Nephron (organoid): Measurements from ENCODE around the gene PEPD.

Experiments
- H3K27ac Mint-ChIP-seq, 3 experiments: 2 replicates each; pipeline ENCODE4 v1.8.0; 2020; ENCODE audit warnings: mixed read lengths in 3 of 3, mild to moderate bottlenecking in 2 of 3, moderate library complexity in 1 of 3
- H3K27me3 Mint-ChIP-seq: 2 replicates; pipeline ENCODE4 v1.8.0; 2021; ENCODE audit warnings: low read depth, mild to moderate bottlenecking, moderate library complexity, mixed read lengths
- H3K36me3 Mint-ChIP-seq: 2 replicates; pipeline ENCODE4 v1.8.0; 2020; ENCODE audit warnings: low read depth, mixed read lengths
- H3K4me1 Mint-ChIP-seq: 2 replicates; pipeline ENCODE4 v1.8.0; 2020; ENCODE audit warnings: mixed read lengths
- H3K4me3 Mint-ChIP-seq, 3 experiments: 2 replicates each; pipeline ENCODE4 v1.8.0; 2020; ENCODE audit warnings: mild to moderate bottlenecking in 3 of 3, mixed read lengths in 3 of 3, moderate library complexity in 2 of 3
- H3K9me3 Mint-ChIP-seq: 2 replicates; pipeline ENCODE4 v1.8.0; 2020; ENCODE audit warnings: mixed read lengths
- CTCF ChIP-seq, 3 experiments: fragments of 200-600 bp; sonication (generic); IDR thresholded peaks; one replicate each; pipeline ENCODE4 v1.5.0; 2021; ENCODE audit warnings: antibody characterized with exemption in 3 of 3; ENCODE audit not compliant: unreplicated experiment in 3 of 3

Gene PEPD

DNA sequence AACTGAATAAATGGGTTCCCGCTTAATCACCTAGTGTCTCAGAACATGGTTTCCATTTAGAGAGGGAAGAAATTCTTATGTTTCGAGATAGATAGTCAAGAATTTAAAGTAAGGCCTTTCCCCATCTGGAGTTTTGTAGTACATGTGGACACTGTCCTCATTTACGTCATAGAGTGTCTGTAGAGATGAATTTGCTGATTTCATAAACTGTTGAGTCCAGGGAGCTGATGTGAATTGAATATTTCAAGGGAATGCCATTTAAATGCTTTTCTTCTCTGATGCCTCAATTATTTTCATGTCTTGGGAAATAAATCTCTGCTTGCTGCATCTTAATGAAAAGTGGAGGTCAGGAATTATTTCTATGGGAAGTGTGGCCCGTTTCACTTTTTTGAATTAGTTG lies 138.6 kb downstream of the PEPD start:
- Mint-ChIP-seq H3K4me1 (no peaks in the 10 kb centered on the region), H3K4me3 (no peak overlapping the region), H3K27ac (no peak overlapping the region), H3K9me3 (no peaks in the 10 kb centered on the region), H3K27me3 (no peaks in the 10 kb centered on the region), H3K36me3 (peaks cover 18% of the 10 kb centered on the region)
- TF ChIP-seq CTCF (IDR thresholded peaks at IDR 0.05; ENCODE audit: unreplicated experiment in 3 of 3), result no peak

GRCh38 chr19:33382006-33382405 lies 139.6 kb downstream of the PEPD start:
- no peak overlapping the region for H3K4me3 Mint-ChIP-seq
- no peak overlapping the region for H3K27ac Mint-ChIP-seq
- H3K27me3 Mint-ChIP-seq, result no peaks in the 10 kb centered on the region
- H3K9me3 Mint-ChIP-seq, result no peaks in the 10 kb centered on the region
- no peak for TF ChIP-seq CTCF (IDR thresholded peaks at IDR 0.05; ENCODE audit: unreplicated experiment in 3 of 3)
- H3K4me1 Mint-ChIP-seq, result peaks cover under 1% of the 10 kb centered on the region
- peaks cover 15% of the 10 kb centered on the region for H3K36me3 Mint-ChIP-seq

DNA sequence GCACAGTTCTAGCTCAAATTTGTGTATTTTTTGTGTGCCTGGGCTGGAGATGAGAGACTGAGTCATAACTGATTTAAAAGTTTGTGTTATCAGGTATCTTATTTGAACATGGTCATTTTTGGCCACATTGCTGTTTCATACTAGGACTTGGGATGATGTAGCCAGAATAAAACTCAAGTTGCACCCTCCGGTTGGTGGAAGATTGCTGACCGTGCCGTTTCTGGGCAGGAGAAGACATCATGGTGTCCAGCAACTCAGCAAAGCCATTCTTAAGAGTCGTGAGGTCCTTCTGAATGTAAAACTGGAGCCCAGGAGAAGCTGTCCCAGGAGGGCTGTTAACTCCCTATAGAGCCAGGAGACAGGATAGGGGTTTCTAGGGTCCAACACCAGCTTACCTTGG lies 140.5 kb downstream of the PEPD start:
- Mint-ChIP-seq H3K36me3 (peaks cover 22% of the 10 kb centered on the region), H3K4me1 (peaks cover 8% of the 10 kb centered on the region), H3K4me3 (no peak overlapping the region), H3K27me3 (no peaks in the 10 kb centered on the region), H3K27ac (no peak overlapping the region), H3K9me3 (no peaks in the 10 kb centered on the region)
- no peak for TF ChIP-seq CTCF (IDR thresholded peaks at IDR 0.05; ENCODE audit: unreplicated experiment in 3 of 3)

GRCh38 chr19:33379151-33379829 lies 142.3 kb downstream of the PEPD start:
- Mint-ChIP-seq H3K9me3 (no peaks in the 10 kb centered on the region), H3K4me3 (no peak overlapping the region), H3K4me1 (peaks cover 24% of the 10 kb centered on the region), H3K36me3 (peaks cover 28% of the 10 kb centered on the region), H3K27me3 (peaks cover 4% of the 10 kb centered on the region), H3K27ac (no peak overlapping the region)
- no peak for TF ChIP-seq CTCF (IDR thresholded peaks at IDR 0.05; ENCODE audit: unreplicated experiment in 3 of 3)

DNA sequence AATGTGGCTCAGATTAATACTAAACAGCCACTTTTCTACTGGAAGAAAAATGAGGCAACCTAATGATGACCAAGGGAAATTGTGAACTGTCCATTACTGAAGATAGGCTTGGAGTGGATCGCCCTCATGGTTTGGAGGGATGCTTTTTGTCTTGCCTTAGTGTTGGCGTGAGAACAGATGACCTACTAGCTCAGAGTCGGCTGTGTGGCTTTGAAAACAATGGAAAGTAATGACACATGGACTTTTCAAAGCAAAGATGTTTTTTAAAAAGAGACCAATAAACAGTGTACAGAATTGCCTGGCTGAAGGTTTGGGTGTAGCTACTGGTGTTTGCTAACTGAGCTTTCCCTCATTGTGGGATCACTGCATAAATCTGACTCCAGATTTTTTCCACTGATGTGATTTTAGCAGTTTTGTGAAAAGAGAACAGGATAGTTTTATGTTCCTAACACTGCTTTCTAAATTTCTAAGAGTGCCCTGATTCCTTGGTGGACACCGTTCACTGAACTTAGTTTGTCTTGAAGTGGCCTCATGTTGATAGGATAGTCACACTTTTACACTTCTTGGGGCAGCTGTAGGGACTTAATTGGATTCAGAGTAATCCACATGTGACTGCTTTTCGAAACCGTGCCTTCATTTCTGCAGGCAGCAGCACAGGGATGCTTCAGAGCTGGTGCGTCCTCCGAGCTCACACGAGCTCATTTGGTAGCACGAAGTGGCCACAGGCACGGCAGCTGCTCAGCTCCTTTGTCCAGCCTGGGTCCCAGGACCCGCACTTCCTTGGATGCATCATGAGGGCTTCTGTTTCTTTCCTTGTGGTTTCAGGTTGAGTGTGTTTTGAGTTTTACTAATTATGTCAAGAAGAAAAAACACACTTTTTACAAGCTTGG lies 143.8 kb downstream of the PEPD start:
- no peak for TF ChIP-seq CTCF (IDR thresholded peaks at IDR 0.05; ENCODE audit: unreplicated experiment in 3 of 3)
- Mint-ChIP-seq H3K27ac (no peak overlapping the region), H3K36me3 (peaks cover 28% of the 10 kb centered on the region), H3K9me3 (no peaks in the 10 kb centered on the region), H3K4me3 (no peak overlapping the region), H3K4me1 (peaks cover 26% of the 10 kb centered on the region), H3K27me3 (peaks cover 4% of the 10 kb centered on the region)
